Progenitor cell of endocrine pancreas (in vitro differentiated cells): ENCODE results near the gene HCFC1. TPM values are rescaled to one million over a fixed set of nuclear protein-coding genes. Genes with fewer than 3 reads are reported as not detected.

Experiments
- DNase-seq: peaks from one replicate; pipeline ENCODE4 v3.0.0; 2021; ENCODE audit warnings: low spot score; ENCODE audit not compliant: unreplicated experiment
- H3K27ac Mint-ChIP-seq: 2 replicates; pipeline ENCODE4 v1.8.0; 2021; ENCODE audit warnings: mild to moderate bottlenecking, moderate library complexity, mixed read lengths
- H3K27me3 Mint-ChIP-seq: 2 replicates; pipeline ENCODE4 v1.8.0; 2021; ENCODE audit warnings: mixed read lengths
- H3K36me3 Mint-ChIP-seq: 2 replicates; pipeline ENCODE4 v1.8.0; 2022; ENCODE audit warnings: mixed read lengths; ENCODE audit not compliant: insufficient read depth
- H3K4me1 Mint-ChIP-seq: 2 replicates; pipeline ENCODE4 v1.8.0; 2021; ENCODE audit warnings: low read depth, mixed read lengths
- H3K4me3 Mint-ChIP-seq: 2 replicates; pipeline ENCODE4 v1.8.0; 2021; ENCODE audit warnings: low read depth, mild to moderate bottlenecking, moderate library complexity, mixed read lengths
- H3K9me3 Mint-ChIP-seq: 2 replicates; pipeline ENCODE4 v1.8.0; 2021; ENCODE audit warnings: low read depth, mixed read lengths
- CTCF ChIP-seq: fragments of 200-600 bp; sonication (generic); IDR thresholded peaks from one replicate; pipeline ENCODE4 v1.5.0; 2021; ENCODE audit warnings: antibody characterized with exemption, mild to moderate bottlenecking; ENCODE audit not compliant: unreplicated experiment
- microRNA-seq: library from miRNA; unstranded; fragments of <30 nt; microRNA quantifications from one replicate; pipeline ENCODE4 v1.1.0, GENCODE V29; 2020; ENCODE audit warnings: borderline number of aligned reads; ENCODE audit not compliant: unreplicated experiment
- total RNA-seq: library from RNA; stranded (reverse); gene quantifications from 2 replicates; pipeline ENCODE4 v1.2.1, GENCODE V29; 2021

HCFC1 gene
- total RNA-seq, 1 donor from 2014 or later = 121 TPM

GRCh38 chrX:153900831-153901752 is 70.5 kb downstream of the HCFC1 start:
- H3K4me1 Mint-ChIP-seq = no peaks in the 10 kb centered on the region
- no peak overlapping the region for H3K4me3 Mint-ChIP-seq
- H3K27me3 Mint-ChIP-seq = peaks cover 8% of the 10 kb centered on the region
- H3K27ac Mint-ChIP-seq = no peak overlapping the region
- H3K9me3 Mint-ChIP-seq = peaks cover 16% of the 10 kb centered on the region
- TF ChIP-seq CTCF = no peak
- no peak for DNase-seq
- H3K36me3 Mint-ChIP-seq = peaks cover 2% of the 10 kb centered on the region

DNA sequence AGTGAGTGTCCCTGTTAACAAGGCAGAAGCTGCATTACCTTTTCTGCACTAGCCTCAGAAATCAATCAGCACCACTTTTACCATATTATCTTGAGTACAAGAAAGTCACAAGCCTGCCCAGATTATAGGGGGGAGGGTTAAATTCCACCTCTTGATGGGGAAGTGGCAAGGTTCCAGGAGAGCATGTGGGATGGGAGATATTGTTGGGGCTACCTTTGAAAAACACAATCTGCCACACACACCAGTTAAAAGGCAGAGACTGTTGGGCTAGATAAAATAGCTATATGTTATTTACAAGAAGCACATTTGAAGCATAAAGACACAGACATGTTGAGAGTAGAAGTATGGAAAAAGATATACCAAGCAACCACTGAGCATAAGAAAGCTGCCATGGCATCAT is 73.7 kb downstream of the HCFC1 start:
- Mint-ChIP-seq H3K9me3 (peaks cover 16% of the 10 kb centered on the region), H3K4me3 (no peak overlapping the region), H3K4me1 (no peaks in the 10 kb centered on the region), H3K36me3 (no peaks in the 10 kb centered on the region), H3K27ac (no peak overlapping the region), H3K27me3 (peaks cover 8% of the 10 kb centered on the region)
- TF ChIP-seq CTCF = no peak
- no peak for DNase-seq

Small RNA genes within 50 kb of the gene (microRNA-seq; reads per million reads assigned to microRNA genes)
- gene MIR3202-1 (not detected), gene MIR3202-2 (not detected), gene MIR718 (not detected)

Other genes with a start within 250 kb of the HCFC1 start
- gene BCAP31, start 247.4 kb downstream of the HCFC1 start, total RNA-seq = 142 and 149 TPM in 2 replicates
- gene ABCD1, start 247.0 kb downstream of the HCFC1 start, total RNA-seq = 15.2 and 15.3 TPM in 2 replicates
- gene PLXNB3, start 207.6 kb downstream of the HCFC1 start, total RNA-seq = 0.98 and 1.1 TPM in 2 replicates
- not detected in 2 replicates for gene SRPK3, start 190.8 kb downstream of the HCFC1 start, total RNA-seq
- 41.5 and 49.5 TPM in 2 replicates for gene IDH3G, start 177.4 kb downstream of the HCFC1 start, total RNA-seq
- gene SSR4, start 177.2 kb downstream of the HCFC1 start, total RNA-seq = 243 and 248 TPM in 2 replicates
- gene PDZD4, start 141.3 kb downstream of the HCFC1 start, total RNA-seq = 4.5 and 4.8 TPM in 2 replicates
- gene L1CAM, start 85.6 kb downstream of the HCFC1 start, total RNA-seq = 1.4 and 2.4 TPM in 2 replicates
- gene AVPR2, start 67.1 kb downstream of the HCFC1 start, total RNA-seq = not detected in 2 replicates
- gene ARHGAP4, start 45.6 kb downstream of the HCFC1 start, total RNA-seq = 16.4 and 16.7 TPM in 2 replicates
- 85.3 and 86.3 TPM in 2 replicates for gene NAA10, start 36.8 kb downstream of the HCFC1 start, total RNA-seq
- gene RENBP, start 27.2 kb downstream of the HCFC1 start, total RNA-seq = 2.5 and 3.3 TPM in 2 replicates
- 10.2 and 11.7 TPM in 2 replicates for gene TMEM187, start 936 bp upstream of the HCFC1 start, total RNA-seq
- 95.8 and 96.9 TPM in 2 replicates for gene IRAK1, start 48.1 kb upstream of the HCFC1 start, total RNA-seq
- 40.6 and 47.6 TPM in 2 replicates for gene MECP2, start 125.9 kb upstream of the HCFC1 start, total RNA-seq
- gene OPN1LW, start 172.4 kb upstream of the HCFC1 start, total RNA-seq = not detected in 2 replicates
- gene OPN1MW, start 210.8 kb upstream of the HCFC1 start, total RNA-seq = not detected in 2 replicates
- gene OPN1MW2, start 247.9 kb upstream of the HCFC1 start, total RNA-seq = not detected in 2 replicates